Cardiac fibroblast (primary cell): ENCODE measurements around the gene JADE3.

Source experiments
- DNase-seq, 2 donors: peaks; one replicate each; pipeline versions ENCODE4 v3.0.0 to v3.0.0-alpha.2; 2010; ENCODE audit warnings: low read depth in 2 of 2
- H3K4me3 ChIP-seq, 2 donors: replicated peaks in 1 of 2; 1 replicate in 1 of 2; 2 replicates in 1 of 2; pipeline ENCODE4 v1.5.1; 2011; ENCODE audit warnings: low read depth in 2 of 2, low read length in 2 of 2, mild to moderate bottlenecking in 2 of 2, moderate library complexity in 1 of 2
- TF ChIP-seq, protein P1 (sequence below): IDR thresholded peaks from one replicate; pipeline ENCODE4 v1.5.1; 2011; ENCODE audit warnings: low read depth, mild to moderate bottlenecking, low read length, inconsistent platforms

JADE3 gene

DNA sequence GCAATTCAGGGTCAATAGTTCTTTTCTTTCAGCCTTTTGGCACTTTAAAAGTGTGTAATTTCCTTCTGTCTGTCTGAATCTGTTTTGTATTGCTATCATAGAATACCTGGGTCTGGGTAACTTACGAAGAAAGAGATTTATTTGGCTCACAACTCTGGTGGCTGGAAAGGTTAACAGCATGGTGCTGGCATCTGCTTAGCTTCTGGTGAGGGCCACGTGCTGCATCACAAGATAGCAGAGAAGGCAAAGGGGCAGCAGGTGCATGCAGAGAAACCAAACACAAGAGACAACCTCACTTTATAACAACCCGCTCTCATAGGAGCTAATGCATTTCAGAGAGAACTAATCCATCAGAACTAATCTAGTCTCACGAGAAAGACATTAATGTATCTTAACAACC, 184.8 kb downstream of the JADE3 start:
- no peak for DNase-seq
- H3K4me3 ChIP-seq: no peak overlapping the region
- TF ChIP-seq, protein P1, sequence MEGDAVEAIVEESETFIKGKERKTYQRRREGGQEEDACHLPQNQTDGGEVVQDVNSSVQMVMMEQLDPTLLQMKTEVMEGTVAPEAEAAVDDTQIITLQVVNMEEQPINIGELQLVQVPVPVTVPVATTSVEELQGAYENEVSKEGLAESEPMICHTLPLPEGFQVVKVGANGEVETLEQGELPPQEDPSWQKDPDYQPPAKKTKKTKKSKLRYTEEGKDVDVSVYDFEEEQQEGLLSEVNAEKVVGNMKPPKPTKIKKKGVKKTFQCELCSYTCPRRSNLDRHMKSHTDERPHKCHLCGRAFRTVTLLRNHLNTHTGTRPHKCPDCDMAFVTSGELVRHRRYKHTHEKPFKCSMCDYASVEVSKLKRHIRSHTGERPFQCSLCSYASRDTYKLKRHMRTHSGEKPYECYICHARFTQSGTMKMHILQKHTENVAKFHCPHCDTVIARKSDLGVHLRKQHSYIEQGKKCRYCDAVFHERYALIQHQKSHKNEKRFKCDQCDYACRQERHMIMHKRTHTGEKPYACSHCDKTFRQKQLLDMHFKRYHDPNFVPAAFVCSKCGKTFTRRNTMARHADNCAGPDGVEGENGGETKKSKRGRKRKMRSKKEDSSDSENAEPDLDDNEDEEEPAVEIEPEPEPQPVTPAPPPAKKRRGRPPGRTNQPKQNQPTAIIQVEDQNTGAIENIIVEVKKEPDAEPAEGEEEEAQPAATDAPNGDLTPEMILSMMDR: no peak

DNA sequence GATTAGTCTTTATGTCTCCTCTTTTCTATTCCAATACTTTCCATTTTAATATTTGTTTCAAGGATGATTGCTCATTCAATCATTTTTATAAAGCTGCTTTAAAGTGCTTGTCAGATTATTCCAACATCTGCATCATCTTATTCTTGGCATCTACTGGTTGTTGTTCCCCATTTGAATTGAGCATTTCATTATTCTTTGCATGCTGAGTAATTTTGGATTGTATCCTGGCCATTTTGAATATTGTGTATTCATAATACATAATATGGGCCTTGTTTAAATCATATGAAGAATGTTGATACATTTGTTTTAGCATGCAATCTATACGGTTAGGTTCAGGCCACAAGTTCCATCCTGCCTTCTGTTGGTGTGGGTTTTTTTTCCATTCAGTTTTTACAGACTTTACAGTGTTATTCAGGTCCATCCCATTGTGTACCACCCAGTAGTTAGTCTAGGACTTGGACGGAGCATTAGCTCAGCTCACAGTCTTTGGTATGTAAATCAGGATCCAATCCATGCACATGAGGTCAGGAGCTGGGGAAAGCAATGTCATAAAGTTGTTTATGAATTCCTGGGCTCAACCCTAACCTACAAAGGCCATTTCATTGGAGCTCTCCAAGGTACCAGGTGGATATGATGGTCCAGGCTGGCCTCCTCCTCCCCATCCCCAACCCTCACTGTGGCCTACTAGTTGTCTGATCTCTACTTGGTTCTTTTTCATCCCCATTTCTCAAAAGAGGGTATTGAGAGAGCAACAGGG, 186.3 kb downstream of the JADE3 start:
- TF ChIP-seq, protein P1: no peak
- no peak overlapping the region for H3K4me3 ChIP-seq
- no peak for DNase-seq

DNA sequence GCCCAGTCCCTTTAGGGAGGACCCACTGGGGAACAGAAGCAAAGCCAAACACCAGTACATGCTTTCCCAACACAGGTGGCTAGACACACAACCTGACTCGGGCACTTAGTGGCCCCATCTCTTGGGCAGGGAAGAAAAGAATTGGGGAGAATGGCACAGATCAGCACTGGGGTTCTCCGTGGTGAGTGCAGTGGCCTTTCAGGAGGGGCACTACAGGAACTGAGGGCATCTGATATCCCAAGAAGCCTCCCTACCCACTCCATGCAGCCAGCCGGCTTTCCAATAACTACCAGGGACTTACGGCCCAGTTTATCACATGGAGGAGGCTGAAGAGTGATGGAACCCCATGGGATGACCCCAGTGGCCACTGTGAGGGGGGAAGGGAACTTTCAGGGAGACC, 189.0 kb downstream of the JADE3 start:
- TF ChIP-seq, protein P1: no peak
- H3K4me3 ChIP-seq: no peak overlapping the region
- DNase-seq: no peak
